ENCODE results near the gene POTEI.
"Not testable (repeated sequence)": the region's sequence is repeated elsewhere in the genome, so short reads cannot be mapped to it uniquely, and the experiment has no call there.

POTEI gene

DNA sequence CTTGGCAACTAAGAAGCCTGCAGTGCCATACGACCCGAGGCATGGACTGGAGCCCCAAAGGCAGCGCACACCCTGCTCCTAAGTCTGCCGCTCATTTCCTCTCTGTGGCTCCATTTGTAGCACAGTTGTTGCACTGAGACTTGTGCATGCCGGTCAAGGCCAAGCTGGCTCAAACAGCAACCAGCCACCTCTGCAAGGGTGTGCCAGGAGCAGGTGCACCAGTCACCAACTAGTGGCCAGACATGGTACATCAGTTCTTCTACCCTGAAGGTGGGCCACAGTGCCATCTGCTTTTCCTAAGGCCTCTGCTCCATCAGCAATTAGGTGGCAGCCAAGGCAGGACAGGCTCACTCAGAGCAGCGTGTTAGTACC, 54.4 kb downstream of the POTEI start:
- not testable (repeated sequence) for DNase-seq

- not testable (repeated sequence) for DNase-seq
These were observed 55.0 kb downstream of the POTEI start for GRCh38 chr2:130453955-130454711.

DNA sequence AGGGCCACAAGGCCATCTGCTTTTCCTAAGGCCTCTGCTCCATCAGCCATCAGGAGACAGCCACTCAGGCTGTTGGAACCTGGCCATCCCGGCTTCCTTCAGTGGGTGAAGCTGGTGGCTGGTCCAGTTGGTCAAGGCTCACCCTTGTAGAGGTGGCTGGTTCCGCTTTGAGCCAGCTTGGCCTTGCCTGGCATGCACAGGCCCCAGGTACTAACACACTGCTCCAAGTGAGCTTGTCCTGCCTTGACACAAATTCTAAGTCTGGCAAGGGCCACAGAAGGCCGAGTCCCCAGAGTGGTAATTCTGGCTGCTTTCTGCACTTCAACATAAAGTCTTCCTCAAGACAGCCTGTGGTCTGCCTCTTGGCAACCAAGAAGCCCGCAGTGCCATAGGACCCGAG, 56.2 kb downstream of the POTEI start:
- not testable (repeated sequence) for DNase-seq

- DNase-seq, result not testable (repeated sequence)
These were observed 57.3 kb downstream of the POTEI start for GRCh38 chr2:130451823-130452222.

- not testable (repeated sequence) for DNase-seq
These were observed 57.9 kb downstream of the POTEI start for GRCh38 chr2:130451278-130451677.

- DNase-seq, result not testable (repeated sequence)
These were observed 58.8 kb downstream of the POTEI start for GRCh38 chr2:130450366-130450765.

- not testable (repeated sequence) for DNase-seq
These were observed 81.5 kb downstream of the POTEI start for GRCh38 chr2:130427631-130428030.

GRCh38 chr2:130418845-130419244, 90.3 kb downstream of the POTEI start:
- not testable (repeated sequence) for DNase-seq

DNA sequence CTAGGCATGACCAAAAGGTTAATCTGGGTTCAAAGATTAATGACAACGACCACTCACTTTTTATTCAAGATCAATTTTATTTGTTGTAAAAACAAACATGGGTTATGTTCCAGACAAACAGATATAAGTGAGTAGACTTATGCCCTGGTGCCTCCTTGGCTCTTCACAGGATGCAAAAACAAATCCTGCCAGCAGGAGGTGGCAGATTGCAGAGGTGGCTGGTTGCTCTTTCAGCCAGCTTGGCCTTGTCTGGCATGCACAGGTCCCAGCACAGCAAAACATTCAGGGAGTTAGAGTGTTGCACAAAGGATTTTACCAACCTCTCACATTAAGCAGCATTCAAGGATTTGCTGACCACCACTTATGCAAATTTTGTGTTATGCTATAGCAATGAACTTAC, 92.4 kb downstream of the POTEI start:
- DNase-seq, result not testable (repeated sequence)
